Stimulated activated CD8-positive, alpha-beta memory T cell treated with anti-CD3 and anti-CD28 coated beads, Interleukin-2, amount 100 ng/mL, for 1 hour (primary cell): ENCODE measurements around the gene MAP1LC3B2.

Source experiments
- DNase-seq, 2 donors: peaks; one replicate each; pipeline ENCODE4 v3.0.0-alpha.2; 2020; ENCODE audit warnings: low read depth in 2 of 2

Gene MAP1LC3B2

GRCh38 chr12:116538076-116538591 lies 21.0 kb upstream of the MAP1LC3B2 start:
- DNase-seq = no peak

GRCh38 chr12:116538682-116539305 lies 20.4 kb upstream of the MAP1LC3B2 start:
- DNase-seq = no peak

- no peak for DNase-seq
Observed at GRCh38 chr12:116539361-116539771, 19.8 kb upstream of the MAP1LC3B2 start.

GRCh38 chr12:116539905-116540482 lies 19.2 kb upstream of the MAP1LC3B2 start:
- DNase-seq = no peak

GRCh38 chr12:116540622-116541152 lies 18.5 kb upstream of the MAP1LC3B2 start:
- DNase-seq = no peak

- DNase-seq = no peak
Observed at GRCh38 chr12:116541547-116542344, 17.4 kb upstream of the MAP1LC3B2 start.

GRCh38 chr12:116542345-116542956 lies 16.7 kb upstream of the MAP1LC3B2 start:
- no peak for DNase-seq

- no peak for DNase-seq
Observed at GRCh38 chr12:116544656-116545055, 14.5 kb upstream of the MAP1LC3B2 start.

- DNase-seq = no peak
Observed at GRCh38 chr12:116545144-116545543, 14.0 kb upstream of the MAP1LC3B2 start.

GRCh38 chr12:116545936-116546335 lies 13.2 kb upstream of the MAP1LC3B2 start:
- DNase-seq = no peak

GRCh38 chr12:116547955-116548501 lies 11.2 kb upstream of the MAP1LC3B2 start:
- no peak for DNase-seq

- DNase-seq = no peak
Observed at GRCh38 chr12:116549993-116550392, 9.2 kb upstream of the MAP1LC3B2 start.

GRCh38 chr12:116551151-116551550 lies 8.0 kb upstream of the MAP1LC3B2 start:
- no peak for DNase-seq

- no peak for DNase-seq
Observed at GRCh38 chr12:116551619-116551951, 7.6 kb upstream of the MAP1LC3B2 start.

GRCh38 chr12:116551952-116552772 lies 7.0 kb upstream of the MAP1LC3B2 start:
- no peak for DNase-seq

- no peak for DNase-seq
Observed at GRCh38 chr12:116552773-116553373, 6.3 kb upstream of the MAP1LC3B2 start.

- no peak for DNase-seq
Observed at GRCh38 chr12:116556356-116556952, 2.7 kb upstream of the MAP1LC3B2 start.

GRCh38 chr12:116556964-116557698 lies 2.0 kb upstream of the MAP1LC3B2 start:
- DNase-seq = no peak
